Activated CD4-positive, alpha-beta T cell treated with anti-CD3 and anti-CD28 coated beads, Interleukin-2, amount 50 U/mL, for 48 hours (primary cell): Measurements from ENCODE around the gene TTLL5.

Source experiments
- DNase-seq, 2 experiments: peaks; one replicate each; pipeline ENCODE4 v3.0.0-alpha.2; 2020

The TTLL5 gene

GRCh38 chr14:75876530-75876929 lies 215.5 kb downstream of the TTLL5 start:
- no peak for DNase-seq

GRCh38 chr14:75877292-75877691 lies 216.2 kb downstream of the TTLL5 start:
- no peak for DNase-seq

- no peak for DNase-seq
These were observed 216.8 kb downstream of the TTLL5 start for GRCh38 chr14:75877884-75878283.

GRCh38 chr14:75879031-75879430 lies 218.0 kb downstream of the TTLL5 start:
- no peak for DNase-seq

- no peak for DNase-seq
These were observed 219.5 kb downstream of the TTLL5 start for GRCh38 chr14:75880512-75880911.

- no peak for DNase-seq
These were observed 220.9 kb downstream of the TTLL5 start for GRCh38 chr14:75881994-75882393.

- DNase-seq = no peak
These were observed 223.2 kb downstream of the TTLL5 start for GRCh38 chr14:75884198-75884611.

- no peak for DNase-seq
These were observed 224.8 kb downstream of the TTLL5 start for GRCh38 chr14:75885829-75886228.

GRCh38 chr14:75886636-75887348 lies 225.7 kb downstream of the TTLL5 start:
- no peak for DNase-seq

- no peak for DNase-seq
These were observed 227.9 kb downstream of the TTLL5 start for GRCh38 chr14:75888945-75889344.

GRCh38 chr14:75896341-75896740 lies 235.3 kb downstream of the TTLL5 start:
- DNase-seq = no peak

- no peak for DNase-seq
These were observed 243.3 kb downstream of the TTLL5 start for GRCh38 chr14:75904311-75904710.

- no peak for DNase-seq
These were observed 244.3 kb downstream of the TTLL5 start for GRCh38 chr14:75905147-75905904.

GRCh38 chr14:75906228-75906627 lies 245.2 kb downstream of the TTLL5 start:
- no peak for DNase-seq

GRCh38 chr14:75906680-75907280 lies 245.7 kb downstream of the TTLL5 start:
- peak; percentile 66 to 77 for DNase-seq

GRCh38 chr14:75907756-75908359 lies 246.8 kb downstream of the TTLL5 start:
- no peak for DNase-seq

GRCh38 chr14:75909630-75910029 lies 248.6 kb downstream of the TTLL5 start:
- DNase-seq = no peak

GRCh38 chr14:75910048-75910447 lies 249.0 kb downstream of the TTLL5 start:
- DNase-seq = no peak

GRCh38 chr14:75911883-75912282 lies 250.8 kb downstream of the TTLL5 start:
- DNase-seq = no peak

- DNase-seq = no peak
These were observed 252.1 kb downstream of the TTLL5 start for GRCh38 chr14:75913183-75913582.

- DNase-seq = no peak
These were observed 254.0 kb downstream of the TTLL5 start for GRCh38 chr14:75915045-75915444.

- no peak for DNase-seq
These were observed 256.4 kb downstream of the TTLL5 start for GRCh38 chr14:75917322-75917945.

GRCh38 chr14:75917946-75918335 lies 256.9 kb downstream of the TTLL5 start:
- no peak for DNase-seq
